Ishikawa (cell line): ENCODE data around the gene ULK4.

Experiments used
- CREB1 ChIP-seq: IDR thresholded peaks from 2 replicates; pipeline ENCODE4 v1.6.1; 2012; ENCODE audit warnings: low read depth
- EP300 ChIP-seq: IDR thresholded peaks from 2 replicates; pipeline ENCODE4 v1.6.1; 2012; ENCODE audit warnings: borderline replicate concordance
- FOXM1 ChIP-seq: IDR thresholded peaks from 2 replicates; pipeline ENCODE4 v1.6.1; 2012; ENCODE audit warnings: low read depth, borderline replicate concordance
- NFIC ChIP-seq: IDR thresholded peaks from 2 replicates; pipeline ENCODE4 v1.6.1; 2012
- RAD21 ChIP-seq: IDR thresholded peaks from 2 replicates; pipeline ENCODE4 v1.6.1; 2012; ENCODE audit warnings: low read depth
- TAF1 ChIP-seq: IDR thresholded peaks from 2 replicates; pipeline ENCODE4 v1.6.1; 2012; ENCODE audit warnings: low read depth, mild to moderate bottlenecking
- USF1 ChIP-seq: IDR thresholded peaks from 2 replicates; pipeline ENCODE4 v1.6.1; 2012
- YY1 ChIP-seq: IDR thresholded peaks from 2 replicates; pipeline ENCODE4 v1.6.1; 2012; ENCODE audit warnings: low read depth
- ZBTB7A ChIP-seq: IDR thresholded peaks from 2 replicates; pipeline ENCODE4 v1.6.1; 2012; ENCODE audit warnings: low read depth

GRCh38 chr3:41711651-41712050 is 250.3 kb downstream of the ULK4 start:
- TF ChIP-seq CREB1: no peak
- no peak for TF ChIP-seq RAD21
- no peak for TF ChIP-seq NFIC
- TF ChIP-seq EP300: no peak
- TF ChIP-seq ZBTB7A: no peak
- no peak for TF ChIP-seq YY1
- TF ChIP-seq USF1: no peak
- no peak for TF ChIP-seq TAF1
- no peak for TF ChIP-seq FOXM1
